Hepatocyte (in vitro differentiated cells): ENCODE results near the gene ACE. TPM values are rescaled to one million over a fixed set of nuclear protein-coding genes. Genes with fewer than 3 reads are reported as not detected.

Source experiments
- DNase-seq: peaks from one replicate; pipeline ENCODE4 v3.0.0-alpha.2; 2016; ENCODE audit warnings: low spot score
- H2AFZ ChIP-seq: fragments of 200-600 bp; sonication (generic); 2 replicates; pipeline ENCODE4 v1.6.0; 2016; ENCODE audit warnings: antibody characterized with exemption, mild to moderate bottlenecking
- H3K27ac ChIP-seq: fragments of 200-600 bp; sonication (generic); 2 replicates; pipeline ENCODE4 v1.5.1; 2016; ENCODE audit warnings: mild to moderate bottlenecking
- H3K27me3 ChIP-seq: fragments of 200-600 bp; sonication (generic); 2 replicates; pipeline ENCODE4 v1.6.1; 2016
- H3K36me3 ChIP-seq: fragments of 200-600 bp; sonication (generic); replicated peaks from 2 replicates; pipeline ENCODE4 v1.5.1; 2016; ENCODE audit warnings: low read depth; ENCODE audit not compliant: insufficient read depth
- H3K4me1 ChIP-seq: fragments of 200-600 bp; sonication (generic); 2 replicates; pipeline ENCODE4 v1.5.1; 2016; ENCODE audit warnings: mild to moderate bottlenecking, moderate library complexity; ENCODE audit not compliant: insufficient read depth
- H3K4me2 ChIP-seq: fragments of 200-600 bp; sonication (generic); 2 replicates; pipeline ENCODE4 v1.6.0; 2016
- H3K4me3 ChIP-seq: fragments of 200-600 bp; sonication (generic); 2 replicates; pipeline ENCODE4 v1.5.1; 2016; ENCODE audit warnings: mild to moderate bottlenecking
- H3K79me2 ChIP-seq: fragments of 200-600 bp; sonication (generic); 2 replicates; pipeline ENCODE4 v1.6.0; 2017; ENCODE audit warnings: mild to moderate bottlenecking
- H3K9me2 ChIP-seq: fragments of 200-600 bp; sonication (generic); replicated peaks from 2 replicates; pipeline ENCODE4 v1.6.0; 2017; ENCODE audit warnings: mild to moderate bottlenecking; ENCODE audit not compliant: insufficient read depth
- H3K9me3 ChIP-seq: fragments of 200-600 bp; sonication (generic); 2 replicates; pipeline ENCODE4 v1.5.1; 2016; ENCODE audit warnings: low read depth, mild to moderate bottlenecking
- H4K20me1 ChIP-seq: fragments of 200-600 bp; sonication (generic); 2 replicates; pipeline ENCODE4 v1.6.0; 2016; ENCODE audit warnings: mild to moderate bottlenecking; ENCODE audit not compliant: insufficient read depth, poor library complexity, severe bottlenecking
- EZH2 ChIP-seq: fragments of 200-600 bp; sonication (generic); IDR thresholded peaks from 2 replicates; pipeline ENCODE4 v1.6.1; 2016; ENCODE audit warnings: antibody characterized with exemption, mild to moderate bottlenecking, borderline replicate concordance
- EZH2phosphoT487 ChIP-seq: fragments of 200-600 bp; sonication (generic); IDR thresholded peaks from one replicate; pipeline ENCODE4 v1.6.1; 2018; ENCODE audit warnings: antibody characterized with exemption, mild to moderate bottlenecking, low read depth, moderate library complexity; ENCODE audit not compliant: unreplicated experiment, severe bottlenecking
- WGBS: methylation state at CpG from one replicate; pipeline ENCODE4 v1.1.6; 2016; ENCODE audit warnings: low lambda C conversion rate; ENCODE audit errors: missing lambda C conversion rate; 5-methylcytosine and 5-hydroxymethylcytosine counted together
- polyA plus RNA-seq: library from polyadenylated mRNA; unstranded; fragments of >200 nt; fragmentation: Nextera tagmentation; extraction: Ambion mirVana; gene quantifications from 2 replicates; pipeline ENCODE4 v1.2.1, GENCODE V29; 2016
- total RNA-seq: library from RNA; depleted of rRNA; stranded (reverse); fragments of >200 nt; gene quantifications from 2 replicates; pipeline ENCODE4 v1.2.3, GENCODE V29; 2014
- TF ChIP-seq, protein P1 (sequence below): fragments of 200-600 bp; sonication (generic); IDR thresholded peaks from 2 replicates; pipeline ENCODE4 v1.5.1; 2016; ENCODE audit warnings: antibody characterized with exemption, mild to moderate bottlenecking; ENCODE audit not compliant: poor library complexity

The ACE gene
- total and polyA plus RNA-seq, 2 experiments from 2014 or later = 7.2 to 8.0 TPM

DNA sequence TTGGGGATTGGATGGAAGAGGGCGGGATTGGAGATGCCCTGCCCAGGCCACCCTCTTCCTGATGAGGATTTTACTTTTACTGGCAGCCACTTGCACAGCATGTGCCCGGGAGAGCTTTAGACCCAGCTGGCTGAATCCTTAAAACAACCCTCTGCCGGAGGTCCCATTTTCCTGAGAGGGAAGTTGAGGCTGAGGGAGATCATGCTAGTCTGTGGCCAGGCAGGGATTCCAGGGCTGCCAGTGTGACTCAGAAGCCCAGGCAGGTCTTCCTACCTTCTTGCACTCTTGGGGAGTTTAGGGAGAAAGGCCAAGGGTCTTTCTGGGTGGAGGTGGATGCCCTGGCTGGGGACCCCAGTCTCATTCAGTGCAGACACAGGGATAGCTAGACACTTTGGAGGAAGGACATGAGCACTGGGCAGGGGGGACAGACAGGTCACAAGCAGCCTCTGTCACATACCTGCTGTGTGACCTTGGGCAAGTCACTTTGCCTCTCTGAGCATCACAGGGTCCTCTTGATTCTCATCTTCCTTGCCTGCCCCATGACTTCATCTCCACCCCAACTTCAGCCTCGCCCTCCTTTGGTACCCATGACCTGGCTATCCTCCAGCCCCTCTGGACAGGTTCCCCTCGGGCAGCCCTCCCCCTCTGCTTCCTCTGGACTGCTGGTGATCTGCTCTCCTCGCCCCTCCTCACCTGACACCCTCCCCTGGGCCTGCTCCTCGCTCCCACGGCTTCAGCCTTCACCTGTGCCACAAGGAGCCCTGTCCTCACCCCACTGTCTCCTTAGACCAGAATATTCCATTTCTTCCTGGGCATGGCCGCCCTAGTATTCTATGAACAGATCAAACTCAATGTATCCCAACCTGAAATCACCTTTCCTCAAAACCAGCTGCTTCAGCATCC, 62.1 kb downstream of the ACE start:
- no peaks in the 10 kb centered on the region for H3K9me2 ChIP-seq
- H3K36me3 ChIP-seq = no peaks in the 10 kb centered on the region
- H4K20me1 ChIP-seq = no peaks in the 10 kb centered on the region
- H3K4me3 ChIP-seq = no peak overlapping the region
- H2AFZ ChIP-seq = no peak overlapping the region
- TF ChIP-seq, protein P1, sequence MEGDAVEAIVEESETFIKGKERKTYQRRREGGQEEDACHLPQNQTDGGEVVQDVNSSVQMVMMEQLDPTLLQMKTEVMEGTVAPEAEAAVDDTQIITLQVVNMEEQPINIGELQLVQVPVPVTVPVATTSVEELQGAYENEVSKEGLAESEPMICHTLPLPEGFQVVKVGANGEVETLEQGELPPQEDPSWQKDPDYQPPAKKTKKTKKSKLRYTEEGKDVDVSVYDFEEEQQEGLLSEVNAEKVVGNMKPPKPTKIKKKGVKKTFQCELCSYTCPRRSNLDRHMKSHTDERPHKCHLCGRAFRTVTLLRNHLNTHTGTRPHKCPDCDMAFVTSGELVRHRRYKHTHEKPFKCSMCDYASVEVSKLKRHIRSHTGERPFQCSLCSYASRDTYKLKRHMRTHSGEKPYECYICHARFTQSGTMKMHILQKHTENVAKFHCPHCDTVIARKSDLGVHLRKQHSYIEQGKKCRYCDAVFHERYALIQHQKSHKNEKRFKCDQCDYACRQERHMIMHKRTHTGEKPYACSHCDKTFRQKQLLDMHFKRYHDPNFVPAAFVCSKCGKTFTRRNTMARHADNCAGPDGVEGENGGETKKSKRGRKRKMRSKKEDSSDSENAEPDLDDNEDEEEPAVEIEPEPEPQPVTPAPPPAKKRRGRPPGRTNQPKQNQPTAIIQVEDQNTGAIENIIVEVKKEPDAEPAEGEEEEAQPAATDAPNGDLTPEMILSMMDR = no peak
- TF ChIP-seq EZH2phosphoT487 = no peak
- TF ChIP-seq EZH2 = no peak
- no peaks in the 10 kb centered on the region for H3K4me1 ChIP-seq
- peak overlapping the region; percentile 65 for H3K4me2 ChIP-seq
- WGBS = 86% methylated on average over 9 of the region's 9 CpGs
- no peak for DNase-seq
- H3K9me3 ChIP-seq = no peaks in the 10 kb centered on the region
- H3K79me2 ChIP-seq = no peaks in the 10 kb centered on the region
- H3K27ac ChIP-seq = no peak overlapping the region
- H3K27me3 ChIP-seq = peaks cover 13% of the 10 kb centered on the region

- Histone ChIP-seq H3K4me3 (no peak overlapping the region), H3K27ac (no peak overlapping the region), H3K4me2 (no peak overlapping the region), H2AFZ (no peak overlapping the region), H3K9me2 (no peaks in the 10 kb centered on the region), H3K4me1 (no peaks in the 10 kb centered on the region), H4K20me1 (no peaks in the 10 kb centered on the region), H3K27me3 (peaks cover 13% of the 10 kb centered on the region), H3K79me2 (no peaks in the 10 kb centered on the region), H3K36me3 (no peaks in the 10 kb centered on the region), H3K9me3 (no peaks in the 10 kb centered on the region)
- whole genome bisulfite sequencing = 73% methylated on average over 4 of the region's 4 CpGs
- TF ChIP-seq EZH2 (no peak), EZH2phosphoT487 (no peak)
- TF ChIP-seq, protein P1 = no peak
- no peak for DNase-seq
These were observed 63.7 kb downstream of the ACE start for GRCh38 chr17:63540590-63540989.

DNA sequence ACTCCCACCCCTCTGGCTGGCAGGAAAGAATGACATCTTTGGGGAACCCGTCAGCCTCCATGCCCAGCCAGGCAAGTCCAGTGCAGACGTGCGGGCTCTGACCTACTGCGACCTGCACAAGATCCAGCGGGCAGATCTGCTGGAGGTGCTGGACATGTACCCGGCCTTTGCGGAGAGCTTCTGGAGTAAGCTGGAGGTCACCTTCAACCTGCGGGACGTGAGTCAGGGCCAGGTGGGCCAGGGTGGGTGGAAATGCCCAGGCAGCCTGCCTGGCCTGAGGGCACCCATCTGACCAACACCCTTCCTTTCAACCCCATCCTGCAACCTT, 65.3 kb downstream of the ACE start:
- H3K4me2 ChIP-seq = no peak overlapping the region

More for the DNA sequence above, 65.3 kb downstream of the ACE start:
- H3K27me3 ChIP-seq = peaks cover 13% of the 10 kb centered on the region
- H3K9me2 ChIP-seq = no peaks in the 10 kb centered on the region
- no peaks in the 10 kb centered on the region for H3K4me1 ChIP-seq
- no peak overlapping the region for H3K27ac ChIP-seq
- no peak for DNase-seq
- H3K9me3 ChIP-seq = no peaks in the 10 kb centered on the region
- H4K20me1 ChIP-seq = no peaks in the 10 kb centered on the region
- no peak overlapping the region for H3K4me3 ChIP-seq
- H3K36me3 ChIP-seq = no peaks in the 10 kb centered on the region
- WGBS = 98% methylated on average over 9 of the region's 9 CpGs
- TF ChIP-seq, protein P1 = no peak
- TF ChIP-seq EZH2phosphoT487 (no peak), EZH2 (no peak)
- no peak overlapping the region for H2AFZ ChIP-seq
- H3K79me2 ChIP-seq = no peaks in the 10 kb centered on the region
